SK-N-DZ (cell line): ENCODE results near the gene TMEM116.
"Not testable (repeated sequence)": the region's sequence is repeated elsewhere in the genome, so short reads cannot be mapped to it uniquely, and the experiment has no call there.

Experiments used
- DNase-seq: peaks from one replicate; pipeline ENCODE4 v3.0.0-alpha.2; 2015; ENCODE audit warnings: low spot score

TMEM116 gene

GRCh38 chr12:111980598-111980997 is 32.4 kb downstream of the TMEM116 start:
- DNase-seq, result no peak

- DNase-seq, result no peak
These were observed 34.4 kb downstream of the TMEM116 start for GRCh38 chr12:111978545-111978944.

DNA sequence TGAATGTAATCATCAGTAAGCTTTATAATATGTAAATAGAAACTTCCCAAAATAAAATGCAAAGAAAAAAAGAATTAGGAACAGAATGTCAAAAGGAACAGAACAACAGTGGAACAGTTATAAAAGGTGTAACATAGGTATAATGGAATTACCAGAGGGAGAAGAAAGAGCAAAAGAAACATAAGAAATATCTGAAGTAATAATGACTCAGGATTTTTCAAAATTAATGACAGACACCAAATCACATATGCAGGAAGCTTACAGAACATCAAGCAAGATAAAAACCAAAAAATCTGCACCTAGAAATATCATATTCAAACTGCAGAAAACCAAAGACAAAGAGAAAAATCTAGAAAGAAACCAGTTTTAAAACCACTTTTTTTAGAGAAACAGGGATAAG is 36.1 kb downstream of the TMEM116 start:
- DNase-seq, result no peak

GRCh38 chr12:111976291-111976690 is 36.7 kb downstream of the TMEM116 start:
- no peak for DNase-seq

GRCh38 chr12:111975161-111975931 is 37.6 kb downstream of the TMEM116 start:
- DNase-seq, result no peak

- no peak for DNase-seq
These were observed 41.2 kb downstream of the TMEM116 start for GRCh38 chr12:111971800-111972199.

GRCh38 chr12:111964935-111965334 is 48.0 kb downstream of the TMEM116 start:
- DNase-seq, result no peak

DNA sequence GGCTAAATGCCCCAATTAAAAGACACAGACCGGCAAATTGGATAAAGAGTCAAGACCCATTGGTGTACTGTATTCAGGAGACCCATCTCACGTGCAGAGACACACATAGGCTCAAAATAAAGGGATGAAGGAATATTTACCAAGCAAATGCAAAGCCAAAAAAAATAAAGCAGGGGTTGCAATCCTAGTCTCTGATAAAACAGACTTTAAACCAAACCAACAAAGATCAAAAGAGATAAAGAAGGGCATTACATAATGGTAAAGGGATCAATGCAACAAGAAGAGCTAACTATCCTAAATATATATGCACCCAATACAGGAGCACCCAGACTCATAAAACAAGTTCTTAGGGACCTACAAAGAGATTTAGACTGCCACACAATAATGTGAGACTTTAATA is 53.4 kb downstream of the TMEM116 start:
- not testable (repeated sequence) for DNase-seq

DNA sequence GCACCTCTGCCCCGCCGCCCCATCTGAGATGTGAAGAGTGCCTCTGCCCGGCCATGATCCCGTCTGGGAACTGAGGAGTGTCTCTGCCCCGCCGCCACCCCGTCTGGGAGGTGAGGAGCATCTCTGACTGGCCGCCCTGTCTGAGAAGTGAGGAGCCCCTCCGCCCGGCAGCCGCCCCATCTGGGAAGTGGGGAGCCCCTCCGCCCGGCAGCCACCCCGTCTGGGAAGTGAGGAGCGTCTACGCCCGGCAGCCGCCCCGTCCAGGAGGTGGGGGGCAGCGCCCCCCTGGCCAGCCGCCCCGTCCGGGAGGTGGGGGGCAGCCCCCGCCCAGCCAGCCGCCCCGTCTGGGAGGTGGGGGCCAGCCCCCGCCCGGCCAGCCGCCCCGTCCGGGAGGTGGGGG is 55.7 kb downstream of the TMEM116 start:
- not testable (repeated sequence) for DNase-seq

DNA sequence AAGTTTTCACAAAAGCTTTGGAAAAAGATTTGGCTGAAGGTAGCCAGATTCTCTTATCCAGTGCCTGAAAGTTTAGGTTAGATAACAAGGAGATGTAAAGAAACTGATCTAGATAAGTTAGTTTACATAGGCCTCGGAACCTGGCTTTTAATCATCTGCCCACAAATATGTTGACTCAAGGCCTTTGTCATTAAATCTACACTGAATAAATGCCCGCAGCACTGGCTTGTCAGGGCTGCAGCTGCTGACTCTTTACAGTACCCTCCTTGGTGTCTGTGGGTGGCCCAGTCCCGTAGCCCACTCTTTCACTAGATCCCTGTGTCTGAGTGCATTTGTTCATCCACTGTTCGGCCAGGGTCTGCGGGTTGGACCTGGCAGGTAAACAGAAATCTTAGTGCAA is 58.0 kb downstream of the TMEM116 start:
- no peak for DNase-seq

- DNase-seq, result no peak
These were observed 59.5 kb downstream of the TMEM116 start for GRCh38 chr12:111953455-111953854.

GRCh38 chr12:111952084-111952787 is 60.7 kb downstream of the TMEM116 start:
- DNase-seq, result not testable (repeated sequence)

DNA sequence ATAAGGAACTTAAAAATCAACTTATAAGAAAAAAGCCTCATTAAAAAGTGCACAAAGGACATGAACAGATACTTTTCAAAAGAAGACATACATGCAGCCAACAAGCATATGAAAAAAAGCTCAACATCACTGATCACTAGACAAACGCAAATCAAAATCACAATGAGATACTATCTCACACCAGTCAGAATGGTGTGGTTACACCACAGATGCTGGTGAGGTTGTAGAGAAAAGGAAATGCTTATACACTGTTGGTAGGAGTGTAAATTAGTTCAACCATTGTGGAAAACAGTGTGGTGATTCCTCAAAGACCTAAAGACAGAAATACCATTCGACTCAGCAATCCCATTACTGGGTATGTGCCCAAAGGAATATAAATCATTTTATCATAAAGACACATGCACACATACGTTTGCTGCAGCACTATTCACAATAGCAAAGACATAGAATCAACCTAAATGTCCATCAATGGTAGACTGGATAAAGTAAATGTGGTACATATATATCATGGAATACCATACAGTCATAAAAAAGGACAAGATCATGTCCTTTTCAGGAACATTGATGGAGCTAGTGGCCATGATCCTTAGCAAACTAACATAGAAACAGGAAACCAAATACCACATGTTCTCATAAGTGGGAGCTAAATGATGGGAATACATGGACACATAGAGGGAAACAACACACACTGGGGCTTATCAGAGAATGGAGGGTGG is 61.8 kb downstream of the TMEM116 start:
- DNase-seq, result not testable (repeated sequence)

GRCh38 chr12:111943929-111944328 is 69.0 kb downstream of the TMEM116 start:
- DNase-seq, result no peak

DNA sequence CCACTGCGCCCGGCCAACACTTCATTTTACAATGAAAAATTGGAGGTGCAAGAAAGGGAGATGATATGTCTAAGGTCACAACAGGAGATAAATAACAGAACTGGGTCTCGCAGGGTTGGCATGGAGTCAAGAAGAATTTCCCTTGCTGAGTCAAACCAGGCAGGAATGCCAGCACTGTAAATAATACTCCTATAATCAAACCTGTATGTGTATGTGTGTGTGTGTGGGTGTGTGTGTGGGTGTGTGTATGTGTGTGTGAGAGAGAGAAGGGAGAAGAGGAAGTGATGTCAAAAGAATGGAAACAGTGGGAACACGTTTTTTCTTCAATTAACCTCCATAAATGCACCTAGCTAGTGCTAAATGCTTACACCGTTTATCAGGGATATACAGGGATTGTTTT is 70.4 kb downstream of the TMEM116 start:
- no peak for DNase-seq

GRCh38 chr12:111937429-111937828 is 75.5 kb downstream of the TMEM116 start:
- DNase-seq, result no peak

- no peak for DNase-seq
These were observed 76.1 kb downstream of the TMEM116 start for GRCh38 chr12:111936869-111937268.

DNA sequence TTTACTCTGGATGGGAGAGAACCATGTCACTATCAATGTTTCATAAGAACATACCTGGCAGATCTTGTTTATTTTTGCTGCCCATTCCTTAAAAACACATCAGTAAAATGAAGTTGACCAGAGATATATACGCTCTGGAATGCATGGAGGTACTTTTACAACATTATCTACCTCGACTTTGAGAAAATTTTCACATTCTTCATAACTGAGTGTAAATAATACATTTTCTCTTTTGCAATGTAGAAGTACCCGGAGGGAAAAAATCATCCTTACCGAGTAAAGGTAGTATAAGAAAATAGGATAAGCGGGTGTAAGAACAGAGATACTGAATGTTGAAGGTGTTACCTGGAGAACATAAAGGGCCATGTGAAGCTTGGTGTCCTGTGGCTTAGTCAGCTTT is 80.7 kb downstream of the TMEM116 start:
- no peak for DNase-seq

DNA sequence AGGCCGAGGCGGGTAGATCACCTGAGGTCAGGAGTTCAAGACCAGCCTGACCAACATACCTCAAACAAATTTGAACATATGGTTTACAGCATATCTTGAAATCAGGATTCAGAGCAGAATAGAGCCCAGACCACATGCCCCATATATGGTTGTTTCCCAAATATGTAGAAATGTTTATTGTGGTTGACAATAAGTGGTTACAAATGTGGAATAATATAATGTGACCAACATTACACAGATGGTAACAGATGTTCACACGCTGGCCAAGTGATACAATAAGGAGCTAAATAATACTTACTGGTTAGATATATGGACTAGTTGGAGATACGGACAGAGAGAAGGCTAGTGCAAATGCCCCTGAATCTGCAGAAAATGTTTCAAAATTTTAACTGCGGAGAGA is 85.6 kb downstream of the TMEM116 start:
- no peak for DNase-seq

DNA sequence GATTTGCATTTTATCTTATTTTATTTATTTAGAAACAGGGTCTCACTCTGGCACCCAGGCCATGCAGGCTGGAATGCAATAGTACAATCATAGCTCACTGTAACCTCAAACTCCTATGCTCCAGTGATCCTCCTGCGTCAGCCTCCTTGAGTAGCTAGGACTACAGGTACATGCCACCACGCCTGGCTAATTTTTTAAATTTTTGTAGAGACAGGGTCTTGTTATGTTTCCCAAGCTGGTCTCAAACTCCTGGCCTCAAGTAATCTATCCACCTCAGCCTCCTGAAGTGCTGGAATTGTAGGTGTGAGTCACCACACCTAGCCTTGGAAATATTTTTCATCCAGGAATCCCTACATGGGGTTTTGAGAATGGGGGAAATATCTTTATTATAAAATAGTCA is 86.3 kb downstream of the TMEM116 start:
- DNase-seq, result no peak

GRCh38 chr12:111925171-111925570 is 87.8 kb downstream of the TMEM116 start:
- no peak for DNase-seq

GRCh38 chr12:111907740-111908139 is 105.2 kb downstream of the TMEM116 start:
- DNase-seq, result no peak

- DNase-seq, result no peak
These were observed 107.5 kb downstream of the TMEM116 start for GRCh38 chr12:111905502-111905901.
